HG03159 (cell line): ENCODE measurements around the gene SCYGR5.
"Not testable (repeated sequence)": the region's sequence is repeated elsewhere in the genome, so short reads cannot be mapped to it uniquely, and the experiment has no call there.

Source experiments
- ATAC-seq: cut with Tn5 transposase; IDR thresholded peaks from one replicate; pipeline ENCODE4 v1.9.1; 2021; ENCODE audit warnings: mild to moderate bottlenecking, moderate library complexity; ENCODE audit not compliant: unreplicated experiment

SCYGR5 gene, protein sequence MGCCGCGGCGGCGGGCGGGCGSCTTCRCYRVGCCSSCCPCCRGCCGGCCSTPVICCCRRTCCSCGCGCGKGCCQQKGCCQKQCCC

DNA sequence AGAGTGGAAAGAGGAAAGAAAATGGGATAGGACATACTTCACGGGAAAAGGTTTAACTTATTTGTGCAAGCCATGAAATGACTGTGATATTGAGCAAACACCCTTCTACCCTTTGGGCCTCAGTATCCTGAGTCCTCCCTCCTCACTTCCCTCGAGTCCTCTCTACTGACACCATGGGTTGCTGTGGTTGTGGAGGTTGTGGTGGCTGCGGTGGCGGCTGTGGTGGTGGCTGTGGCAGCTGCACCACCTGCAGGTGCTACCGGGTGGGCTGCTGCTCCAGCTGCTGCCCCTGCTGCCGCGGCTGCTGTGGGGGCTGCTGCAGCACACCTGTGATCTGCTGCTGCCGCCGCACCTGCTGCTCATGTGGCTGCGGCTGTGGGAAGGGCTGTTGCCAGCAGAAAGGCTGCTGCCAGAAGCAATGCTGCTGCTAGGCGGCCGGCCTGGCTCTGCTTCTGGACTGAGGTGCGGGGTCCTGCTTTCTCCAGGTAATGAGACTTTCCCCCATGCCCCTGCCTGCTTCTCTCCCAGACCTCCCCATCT, at the start of gene SCYGR5:
Gene SCYGR5, plus strand, starts transcription at position 174 of the 540 bp plus-strand sequence. Its CDS starts 0 bp downstream, at position 174.
- not testable (repeated sequence) for ATAC-seq

GRCh38 chr2:227617316-227618230, 49.0 kb upstream of the SCYGR5 start, which contains the start of gene SCYGR4:
SCYGR4 (plus strand) TSS chr2:227617498; CDS start chr2:227617498, 0 bp downstream.
- ATAC-seq, result no peak

DNA sequence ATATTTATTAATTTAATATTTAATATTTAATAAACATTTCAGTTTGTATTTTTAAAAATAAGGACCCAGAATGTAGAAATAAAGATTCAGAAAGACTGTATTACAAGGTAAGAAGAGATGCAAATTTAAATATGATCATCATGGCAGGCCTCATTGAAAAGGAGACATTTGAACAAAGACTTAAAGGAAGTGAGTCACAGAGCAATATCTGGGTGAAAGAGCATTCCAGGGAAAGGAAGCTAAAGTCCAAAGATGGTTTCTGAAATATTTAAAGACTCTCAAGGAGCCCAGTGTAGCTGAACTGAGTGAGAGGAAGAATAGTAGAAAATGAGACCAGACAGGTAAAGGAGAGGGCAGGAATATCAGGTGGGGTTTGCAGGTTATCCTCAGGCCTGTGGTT, 43.4 kb upstream of the SCYGR5 start:
- no peak for ATAC-seq

DNA sequence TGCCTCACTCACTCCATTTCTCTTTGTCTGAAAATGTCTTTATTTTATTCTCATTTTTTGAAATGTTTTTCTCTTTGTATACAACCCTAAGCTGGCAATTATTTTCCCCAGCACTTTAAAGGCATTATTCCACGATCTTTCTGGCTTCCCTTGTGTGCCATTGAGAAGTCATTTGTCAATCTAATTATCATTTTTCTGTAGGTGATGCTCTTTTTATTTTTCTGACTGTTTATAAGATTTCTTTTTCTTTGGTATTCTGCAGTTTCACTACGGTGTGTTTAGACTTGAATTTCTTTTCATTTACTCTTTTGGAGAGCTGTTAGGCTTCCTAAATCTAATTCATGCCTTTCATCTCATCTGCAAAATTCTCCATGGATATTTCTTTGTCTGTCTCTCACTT, 41.2 kb upstream of the SCYGR5 start:
- no peak for ATAC-seq

GRCh38 chr2:227626580-227627151, 39.9 kb upstream of the SCYGR5 start:
- ATAC-seq, result no peak

- peak; percentile 99 for ATAC-seq
These were observed 38.8 kb upstream of the SCYGR5 start for GRCh38 chr2:227627769-227628168.

DNA sequence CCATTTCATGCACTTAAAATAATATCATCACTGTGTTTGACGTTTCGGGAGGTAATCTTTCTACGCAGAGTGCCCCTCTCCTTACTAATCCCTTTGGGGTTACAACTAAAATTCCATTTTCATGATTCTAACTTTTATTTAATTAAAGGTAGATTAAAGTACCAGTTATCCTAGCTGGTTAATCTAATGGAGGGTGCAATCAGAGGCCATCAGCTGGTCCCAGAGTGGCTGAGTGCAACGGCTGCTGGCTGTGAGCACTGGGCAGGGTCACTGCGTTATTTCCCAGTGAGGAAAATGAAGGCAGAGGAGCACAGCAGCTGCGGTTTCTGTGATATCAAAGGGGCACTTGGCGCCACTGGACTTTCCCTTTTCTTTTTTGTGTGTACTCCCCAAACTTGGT, 37.2 kb upstream of the SCYGR5 start:
- ATAC-seq, result no peak

- ATAC-seq, result no peak
These were observed 36.3 kb upstream of the SCYGR5 start for GRCh38 chr2:227630322-227630721.

DNA sequence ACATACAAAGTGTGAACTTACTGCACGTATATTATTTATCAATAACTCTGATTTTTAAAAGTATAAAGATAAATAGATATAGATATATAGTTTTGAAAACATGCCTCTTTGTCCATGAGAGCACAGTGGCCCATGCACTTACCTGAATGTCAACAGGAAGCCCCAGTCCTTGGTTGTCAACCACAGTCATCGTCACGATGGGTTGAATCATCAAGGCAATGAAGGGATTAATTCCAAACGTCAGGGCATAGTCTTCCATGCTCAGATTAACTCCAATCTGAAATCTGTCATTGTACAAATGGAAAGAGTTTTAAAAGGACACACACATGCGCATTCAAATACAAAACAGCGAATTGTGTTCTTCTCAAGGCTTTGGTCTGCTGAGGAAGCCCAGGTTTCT, 33.8 kb upstream of the SCYGR5 start:
- no peak for ATAC-seq

GRCh38 chr2:227634201-227634600, 32.4 kb upstream of the SCYGR5 start:
- ATAC-seq, result no peak

GRCh38 chr2:227642656-227643055, 23.9 kb upstream of the SCYGR5 start:
- ATAC-seq, result no peak

- ATAC-seq, result no peak
These were observed 22.5 kb upstream of the SCYGR5 start for GRCh38 chr2:227643990-227644551.

DNA sequence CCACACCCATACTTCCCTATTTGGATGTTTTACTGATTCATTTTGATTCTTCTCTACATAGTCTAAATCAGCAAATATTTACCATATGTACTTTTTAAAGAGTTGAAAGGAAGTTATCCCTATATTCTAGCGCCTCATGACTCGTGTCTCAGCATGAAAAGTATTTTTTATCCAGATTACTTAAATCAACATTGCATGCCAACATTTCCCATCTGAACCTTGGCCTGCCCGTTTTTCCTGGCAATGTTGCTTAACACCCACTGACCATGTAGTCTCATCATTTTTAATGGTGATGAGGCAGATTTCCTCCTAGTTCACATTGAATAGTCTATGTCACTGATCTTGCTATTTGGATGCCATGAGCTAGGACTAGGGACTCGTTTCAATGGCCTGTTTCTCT, 13.2 kb upstream of the SCYGR5 start:
- no peak for ATAC-seq

GRCh38 chr2:227654426-227654825, 12.2 kb upstream of the SCYGR5 start:
- no peak for ATAC-seq

DNA sequence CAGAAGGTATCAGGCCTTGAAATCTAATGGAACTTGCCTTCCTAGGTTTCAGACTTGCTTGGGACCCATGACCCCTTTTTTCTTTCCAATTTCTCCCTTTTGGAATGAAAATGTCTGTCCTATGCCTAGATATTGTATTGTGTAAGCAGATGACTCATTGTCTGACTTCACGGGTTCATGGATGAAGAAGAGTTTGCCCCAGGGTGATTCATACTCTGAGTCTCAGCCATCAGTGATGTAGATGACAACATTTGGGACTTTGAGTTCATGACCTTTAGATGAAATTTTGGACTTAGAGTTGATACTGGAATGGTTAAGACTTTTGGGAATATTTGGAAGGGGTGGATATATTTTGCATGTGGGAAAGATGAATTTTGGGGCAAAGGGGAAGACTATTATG, 11.2 kb upstream of the SCYGR5 start:
- no peak for ATAC-seq

DNA sequence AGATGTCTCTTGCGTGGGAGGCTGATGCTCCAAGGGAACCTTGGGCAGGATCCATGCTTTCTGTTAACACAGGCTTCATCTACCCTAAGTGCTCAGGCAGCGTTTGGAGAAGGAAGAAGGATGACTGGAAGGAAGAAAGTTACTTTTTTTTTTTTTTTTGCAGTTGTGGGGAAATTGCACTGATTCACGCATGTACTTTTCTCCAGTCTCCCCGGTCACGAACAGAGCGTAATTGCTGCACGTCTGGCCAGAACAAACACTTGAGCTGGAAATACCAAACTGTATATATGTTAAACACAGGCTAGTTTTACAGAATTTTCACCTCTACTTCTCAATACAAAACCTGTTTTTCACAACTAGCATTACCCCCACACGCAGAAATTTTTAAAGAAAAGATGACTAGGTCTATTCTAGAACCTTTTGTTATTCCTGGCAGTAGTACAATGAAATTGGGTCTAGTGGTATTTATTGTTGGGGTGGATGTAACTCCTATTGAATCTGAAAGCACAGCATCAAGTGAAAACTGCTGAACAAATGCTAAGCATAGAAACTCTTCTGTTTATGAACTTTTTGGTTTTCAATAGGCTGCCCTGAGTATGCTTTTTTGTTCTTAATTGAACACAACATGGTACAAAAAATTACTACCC, 9.3 kb upstream of the SCYGR5 start:
- no peak for ATAC-seq

DNA sequence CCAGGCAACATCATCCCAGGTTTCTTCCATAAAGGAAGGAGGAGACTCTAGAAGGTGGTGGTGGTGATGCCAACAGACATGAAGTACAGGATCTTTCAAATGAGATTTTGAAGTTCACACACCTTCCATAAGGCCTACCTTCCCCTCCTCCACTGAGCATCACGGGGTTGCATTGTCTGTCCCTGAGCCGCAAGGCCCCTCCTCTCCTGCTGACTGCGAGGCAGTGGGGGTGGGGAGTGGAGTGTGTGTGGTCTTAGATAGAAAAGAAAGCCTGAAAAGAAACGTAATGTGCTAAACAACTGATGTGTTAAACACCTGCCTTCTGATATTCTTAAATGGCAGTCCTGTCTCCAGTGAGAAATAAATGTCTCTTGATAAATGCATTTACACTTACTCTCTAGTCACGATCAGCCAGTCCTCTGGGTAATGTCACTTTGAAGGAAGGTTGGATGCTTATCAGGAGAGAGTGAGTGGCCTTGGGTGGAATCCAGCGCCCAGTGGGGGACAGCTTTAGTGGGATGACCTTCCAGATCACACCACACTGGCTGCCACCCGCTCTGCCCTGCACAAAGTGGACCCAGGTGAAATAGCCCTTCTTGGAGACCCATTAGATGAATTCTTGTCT, 5.5 kb upstream of the SCYGR5 start:
- ATAC-seq, result no peak

DNA sequence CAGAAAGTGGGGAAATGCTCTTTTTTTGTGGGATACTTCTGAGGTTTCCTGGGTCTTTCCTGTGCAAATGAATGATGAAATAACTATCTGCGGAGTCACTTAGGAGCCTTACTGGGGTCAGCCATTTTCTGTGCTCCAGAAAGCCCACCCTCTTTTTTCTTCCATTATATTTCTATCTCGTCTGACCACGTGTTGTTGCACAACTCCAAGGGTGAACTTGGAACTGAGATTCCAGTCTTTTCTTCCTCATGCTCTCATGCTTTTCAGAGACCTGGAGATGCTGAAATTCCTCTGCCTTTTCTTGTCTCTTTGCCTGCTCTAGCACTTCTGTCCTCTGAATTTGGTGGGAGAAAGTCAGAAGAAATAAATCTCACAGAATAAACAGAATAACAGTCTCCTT, 4.8 kb upstream of the SCYGR5 start:
- no peak for ATAC-seq

DNA sequence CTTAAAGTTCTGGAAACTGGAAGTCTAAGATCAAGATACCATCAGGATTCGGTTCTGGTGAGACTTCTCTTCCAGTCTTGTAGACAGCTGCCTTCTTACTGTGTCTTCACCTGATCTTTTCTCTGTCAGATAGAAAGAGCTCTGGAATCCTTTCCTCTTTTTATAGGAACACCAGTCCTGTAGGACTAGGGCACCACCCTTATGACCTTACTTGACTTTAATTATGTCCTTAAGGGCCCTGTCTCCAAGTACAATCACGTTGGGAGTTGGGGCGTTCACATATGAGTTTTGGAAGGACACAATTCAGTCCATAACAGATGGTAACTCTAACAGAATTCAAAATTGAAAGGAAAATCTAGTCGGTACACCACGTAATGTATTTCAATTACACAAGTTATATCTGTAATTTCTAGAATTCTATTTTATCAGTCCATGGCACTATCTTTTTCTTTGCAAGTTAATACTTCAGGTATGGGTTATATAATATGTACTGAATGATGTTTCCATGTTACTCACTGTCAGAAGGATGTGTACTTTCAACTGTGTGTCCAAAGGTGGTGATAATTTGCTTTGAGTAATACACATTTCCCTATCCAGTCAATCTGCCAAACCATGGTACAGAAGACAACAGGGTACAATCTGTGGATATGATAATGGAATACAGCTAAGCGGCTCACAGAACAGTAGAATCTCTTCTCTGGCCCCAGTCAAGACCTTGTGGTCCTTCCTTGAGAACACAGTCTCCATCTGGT, 1.2 kb upstream of the SCYGR5 start:
- ATAC-seq, result no peak
